Epidermal melanocyte (primary cell): ENCODE results near the gene TPGS1.

Experiments used
- DNase-seq: peaks from one replicate; pipeline ENCODE4 v3.0.0; 2011; ENCODE audit warnings: low spot score; ENCODE audit not compliant: insufficient read length

Gene TPGS1

GRCh38 chr19:507286-508203 is at the start of gene TPGS1:
Gene TPGS1, plus strand, starts transcription at chr19:507497. Its CDS starts 10 bp downstream, at chr19:507507.
- peak; percentile 95 for DNase-seq

DNA sequence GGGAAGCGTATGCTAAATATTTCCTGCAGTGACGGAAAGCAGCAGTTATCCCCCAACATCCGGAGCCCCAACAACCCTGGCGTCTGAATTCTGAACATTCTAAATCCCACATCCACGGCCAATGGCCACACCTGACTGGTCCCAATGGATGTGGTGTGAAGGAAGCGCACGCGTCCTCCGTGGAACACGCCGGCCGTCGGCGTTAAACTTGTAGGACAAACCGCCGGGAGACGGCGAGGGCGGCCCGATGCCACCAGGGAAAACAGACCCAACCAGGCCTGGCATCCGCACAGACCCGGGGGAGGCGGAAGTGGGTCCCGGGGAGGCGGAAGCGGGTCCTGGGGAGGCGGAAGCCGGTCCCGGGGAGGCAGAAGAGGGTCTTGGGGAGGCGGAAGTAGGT is 49.7 kb upstream of the TPGS1 start:
- DNase-seq = no peak

DNA sequence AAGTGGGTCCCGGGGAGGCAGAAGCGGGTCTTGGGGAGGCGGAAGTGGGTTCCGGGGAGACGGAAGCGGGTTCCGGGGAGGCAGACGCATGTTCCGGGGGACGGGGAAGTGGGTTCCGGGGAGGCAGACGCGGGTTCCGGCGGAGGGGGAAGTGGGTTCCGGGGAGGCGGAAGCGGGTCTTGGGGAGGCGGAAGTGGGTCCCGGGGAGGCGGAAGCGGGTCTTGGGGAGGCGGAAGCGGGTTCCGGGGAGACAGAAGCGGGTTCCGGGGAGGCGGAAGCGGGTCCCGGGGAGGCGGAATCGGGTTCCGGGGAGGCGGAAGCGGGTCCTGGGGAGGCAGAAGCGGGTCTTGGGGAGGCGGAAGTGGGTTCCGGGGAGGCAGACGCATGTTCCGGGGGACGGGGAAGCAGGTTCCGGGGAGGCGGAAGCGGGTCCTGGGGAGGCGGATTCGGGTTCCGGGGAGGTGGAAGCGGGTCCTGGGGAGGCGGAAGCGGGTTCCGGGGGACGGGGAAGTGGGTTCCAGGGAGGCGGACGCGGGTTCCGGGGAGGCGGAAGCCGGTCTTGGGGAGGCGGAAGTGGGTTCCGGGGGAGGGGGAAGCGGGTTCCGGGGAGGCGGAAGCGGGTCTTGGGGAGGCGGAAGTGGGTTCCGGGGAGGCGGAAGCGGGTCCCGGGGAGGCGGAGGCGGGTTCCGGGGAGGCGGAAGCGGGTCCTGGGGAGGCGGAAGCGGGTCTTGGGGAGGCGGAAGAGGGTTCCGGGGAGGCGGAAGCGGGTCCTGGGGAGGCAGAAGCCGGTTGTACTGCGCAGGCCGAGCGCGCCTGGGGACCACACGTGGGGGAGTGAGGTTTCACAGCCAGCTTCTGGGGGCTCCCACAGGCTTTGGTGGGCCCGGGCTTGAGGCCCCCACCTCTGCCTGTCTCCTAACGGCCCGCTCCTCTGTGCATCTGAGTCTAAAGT is 48.9 kb upstream of the TPGS1 start:
- DNase-seq = no peak

DNA sequence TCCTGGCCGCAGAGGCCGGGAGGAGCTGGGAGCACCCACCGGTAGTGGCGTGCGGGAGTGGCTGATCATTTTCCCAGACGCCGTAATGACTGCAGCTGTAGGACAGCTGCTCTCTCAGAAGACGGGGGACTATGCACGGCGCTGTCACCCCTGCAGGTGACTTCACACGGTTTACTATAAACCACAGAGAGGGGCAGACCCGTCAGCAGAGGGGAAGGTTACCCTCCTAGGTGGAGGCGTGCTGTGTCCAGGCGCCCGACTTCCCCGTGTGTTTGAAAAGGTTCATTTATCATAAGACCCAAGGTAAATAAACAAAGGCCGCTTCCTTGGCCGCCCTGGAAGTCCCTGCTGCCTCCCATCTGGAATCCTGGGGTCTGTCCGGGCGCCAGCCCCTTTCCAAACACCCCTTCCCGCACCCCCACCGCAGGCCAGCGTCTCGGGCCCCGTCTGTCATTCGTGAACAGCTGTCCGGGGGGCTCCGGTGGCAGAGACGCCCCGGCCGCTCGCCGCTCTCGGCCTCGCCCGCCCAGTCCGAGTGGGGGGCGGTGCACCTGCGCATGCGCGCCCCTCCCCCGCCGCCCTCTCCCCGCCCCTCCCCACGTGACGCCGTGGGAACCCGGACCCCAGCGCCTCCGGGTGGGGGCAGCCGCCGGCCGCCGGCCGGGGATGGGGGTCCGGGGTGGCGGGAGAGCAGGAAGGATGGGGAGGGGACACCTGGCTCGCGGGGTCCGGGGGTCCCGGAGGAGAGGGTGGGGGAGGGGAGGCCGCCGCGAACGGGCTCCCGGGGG is 47.4 kb upstream of the TPGS1 start:
- DNase-seq = no peak

GRCh38 chr19:460877-461720 is 46.2 kb upstream of the TPGS1 start, which contains the start of gene SHC2:
Gene SHC2, minus strand, starts transcription at chr19:461033. Its CDS starts 37 bp downstream, at chr19:460996.
- DNase-seq = no peak

- no peak for DNase-seq
Observed at GRCh38 chr19:461721-462551, 45.4 kb upstream of the TPGS1 start.

DNA sequence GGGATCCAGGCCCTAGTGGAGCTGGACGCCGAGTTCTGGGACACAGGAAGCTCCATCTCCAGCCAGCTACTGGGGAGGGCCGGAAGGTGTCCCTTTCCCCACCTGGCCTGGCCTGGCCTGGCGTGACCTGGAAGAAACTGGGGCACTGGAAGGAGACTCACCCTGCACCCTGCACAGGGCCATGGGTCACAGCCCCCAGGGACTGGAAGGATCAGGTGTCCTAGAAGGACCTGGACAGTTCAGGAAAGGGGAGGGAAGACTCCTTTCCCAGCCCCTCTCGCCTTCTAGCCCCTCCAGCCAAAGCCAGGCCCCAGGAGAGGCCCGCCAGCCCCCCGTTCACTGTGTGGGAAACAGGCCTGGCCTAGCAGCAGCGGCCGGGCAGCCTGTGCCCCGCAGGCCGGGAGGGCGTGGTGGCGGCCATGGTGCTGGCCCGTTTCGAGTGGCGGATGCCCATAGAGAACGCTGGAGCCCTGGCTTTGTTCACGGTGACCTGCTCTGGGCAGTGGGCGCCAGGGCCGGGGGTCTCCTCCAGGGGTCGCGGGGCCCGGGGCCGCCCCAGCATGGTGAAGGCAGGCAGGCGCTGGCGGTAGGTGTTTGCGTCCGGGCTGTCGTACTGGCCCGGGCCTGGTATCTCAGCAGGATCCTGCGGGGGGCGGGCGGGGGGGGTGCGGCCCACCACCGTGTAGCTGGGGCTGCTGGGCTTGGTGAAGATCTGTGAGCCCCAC is 43.7 kb upstream of the TPGS1 start:
- no peak for DNase-seq

GRCh38 chr19:464208-464545 is 43.1 kb upstream of the TPGS1 start:
- no peak for DNase-seq

DNA sequence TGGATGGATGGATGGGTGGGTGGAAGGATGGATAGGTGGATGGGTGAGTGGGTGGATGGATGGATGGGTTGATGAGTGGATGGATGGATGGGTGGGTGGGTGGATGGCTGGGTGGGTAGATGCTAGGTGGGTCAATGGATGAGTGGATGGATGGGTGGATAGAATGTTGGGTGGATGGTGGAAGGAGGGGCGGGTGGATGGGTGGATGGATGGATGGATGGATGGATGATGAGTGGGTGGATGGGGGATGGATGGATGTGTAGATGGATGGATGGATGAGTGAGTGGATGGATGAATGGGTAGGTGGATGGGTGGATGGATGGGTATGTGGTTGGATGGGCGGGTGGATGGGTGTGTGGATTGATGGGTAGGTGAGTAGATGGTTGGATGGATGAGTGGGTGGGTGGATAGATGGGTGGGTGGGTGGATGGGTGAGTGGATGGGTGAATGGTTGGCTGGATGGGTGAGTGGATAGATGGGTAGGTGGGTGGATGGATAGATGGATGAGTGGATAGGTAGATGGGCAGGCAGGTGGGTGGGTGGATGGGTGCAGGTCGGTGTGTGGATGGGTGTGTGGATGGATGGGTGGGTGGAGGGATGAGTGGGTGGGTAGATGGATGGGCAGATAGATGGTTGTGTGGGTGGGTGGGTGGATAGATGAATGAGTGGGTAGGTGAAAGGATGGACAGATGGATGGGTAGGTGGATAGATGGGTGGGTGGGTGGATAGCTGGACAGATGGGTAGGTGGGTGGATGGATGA is 42.1 kb upstream of the TPGS1 start:
- no peak for DNase-seq

DNA sequence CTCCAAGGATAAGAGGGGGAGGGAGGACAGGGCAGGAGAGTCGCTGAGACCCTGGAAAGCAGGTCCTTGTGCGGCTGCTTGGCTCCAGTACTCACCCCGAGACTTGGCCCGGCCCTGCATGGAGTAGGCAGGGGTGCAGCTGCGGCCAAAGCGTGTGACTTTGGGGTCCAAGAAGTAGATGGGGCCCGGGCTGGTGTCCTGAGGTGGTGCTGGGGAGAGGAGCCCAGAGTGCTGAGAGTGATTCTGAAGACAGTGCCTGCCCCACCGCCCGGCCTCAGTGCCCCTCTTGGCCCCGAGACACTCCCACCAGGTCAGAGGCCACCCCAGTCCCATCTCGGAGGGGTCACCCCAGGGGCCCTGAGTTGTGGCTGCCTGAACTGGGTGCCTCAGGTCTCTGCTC is 39.7 kb upstream of the TPGS1 start:
- no peak for DNase-seq

GRCh38 chr19:468587-469256 is 38.6 kb upstream of the TPGS1 start:
- no peak for DNase-seq

GRCh38 chr19:469833-470232 is 37.5 kb upstream of the TPGS1 start:
- no peak for DNase-seq

DNA sequence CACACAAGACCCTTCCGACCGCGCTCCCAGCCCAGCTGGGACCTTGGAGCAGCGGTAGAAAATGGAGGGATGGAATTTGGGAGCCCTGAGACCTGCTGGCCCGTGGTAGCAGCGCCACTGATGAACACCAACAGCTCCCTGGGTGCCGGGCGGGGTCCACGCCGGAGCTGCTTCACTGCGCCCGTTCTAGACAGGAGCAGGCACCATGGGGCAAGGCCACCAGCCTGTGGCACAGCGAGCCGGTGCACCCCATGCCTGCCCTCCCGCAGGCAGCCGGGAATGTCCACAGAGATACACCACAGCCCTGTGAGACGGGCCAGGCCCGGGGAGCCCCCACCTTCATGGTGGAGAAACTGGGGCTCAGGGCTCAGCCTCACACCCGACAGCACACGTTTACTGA is 36.6 kb upstream of the TPGS1 start:
- no peak for DNase-seq

DNA sequence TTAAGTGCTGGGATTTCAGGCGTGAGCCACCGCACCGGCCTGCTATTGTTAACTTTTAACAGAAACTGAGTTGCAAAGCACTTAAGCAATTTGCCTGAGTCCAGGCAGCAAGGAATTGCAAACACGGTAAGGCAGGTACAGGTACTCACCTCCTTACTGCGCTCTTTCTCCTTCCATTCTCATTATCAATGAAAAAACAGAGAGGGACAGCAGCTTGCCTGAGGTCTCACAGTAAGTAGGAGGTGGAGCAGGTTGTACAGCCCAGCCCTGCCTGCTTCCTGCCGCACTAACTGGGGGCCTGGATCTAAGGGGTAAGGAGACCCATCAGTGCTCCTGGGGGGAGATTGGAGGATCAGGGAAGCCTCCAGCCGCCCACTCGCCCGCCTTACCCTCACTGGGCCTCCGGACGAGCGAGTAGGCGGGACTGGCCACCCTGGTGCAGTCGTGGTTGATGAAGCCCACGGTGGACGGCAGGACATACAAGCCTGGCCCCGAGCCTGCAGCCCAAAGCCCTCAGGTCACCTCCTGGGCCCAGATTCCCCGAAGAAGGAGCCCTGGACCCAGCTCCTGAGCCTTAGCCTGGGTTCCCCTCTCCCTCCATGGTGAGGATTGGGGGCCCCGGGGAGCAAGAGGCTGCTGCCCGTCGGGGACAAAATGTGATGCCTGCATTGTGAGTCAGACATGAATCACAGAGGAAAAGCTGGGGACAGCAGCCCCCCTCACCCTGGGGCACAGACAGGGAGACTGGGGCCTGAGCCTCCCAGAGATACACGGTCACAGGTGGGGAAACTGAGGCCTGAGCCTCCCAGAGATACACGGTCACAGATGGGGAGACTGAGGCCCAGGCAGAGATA is 35.1 kb upstream of the TPGS1 start:
- DNase-seq = no peak

GRCh38 chr19:474126-475078 is 32.9 kb upstream of the TPGS1 start:
- DNase-seq = no peak
